PFSK-1 (cell line): Measurements from ENCODE around the gene TGIF1.

Experiments used
- POLR2AphosphoS5 ChIP-seq: IDR thresholded peaks from 2 replicates; pipeline ENCODE4 v1.6.1; 2012; ENCODE audit warnings: low read depth, mild to moderate bottlenecking, control low read depth, low read length, moderate library complexity
- SIN3A ChIP-seq: IDR thresholded peaks from 2 replicates; pipeline ENCODE4 v1.6.1; 2012; ENCODE audit warnings: mild to moderate bottlenecking, low read length, moderate library complexity, borderline replicate concordance; ENCODE audit not compliant: insufficient read depth
- TAF1 ChIP-seq: IDR thresholded peaks from 2 replicates; pipeline ENCODE4 v1.6.1; 2012; ENCODE audit warnings: low read length, control low read depth, borderline replicate concordance; ENCODE audit not compliant: insufficient read depth
- TF ChIP-seq, protein P1 (sequence below), 2 experiments: IDR thresholded peaks; 2 replicates each; pipeline versions ENCODE4 v1.6.1 to v1.8.0; 2011 to 2012; ENCODE audit warnings: low read depth in 2 of 2, low read length in 2 of 2, control low read depth in 1 of 2, inconsistent platforms in 1 of 2, mild to moderate bottlenecking in 1 of 2, moderate library complexity in 1 of 2; ENCODE audit not compliant: insufficient read depth in 1 of 2

DNA sequence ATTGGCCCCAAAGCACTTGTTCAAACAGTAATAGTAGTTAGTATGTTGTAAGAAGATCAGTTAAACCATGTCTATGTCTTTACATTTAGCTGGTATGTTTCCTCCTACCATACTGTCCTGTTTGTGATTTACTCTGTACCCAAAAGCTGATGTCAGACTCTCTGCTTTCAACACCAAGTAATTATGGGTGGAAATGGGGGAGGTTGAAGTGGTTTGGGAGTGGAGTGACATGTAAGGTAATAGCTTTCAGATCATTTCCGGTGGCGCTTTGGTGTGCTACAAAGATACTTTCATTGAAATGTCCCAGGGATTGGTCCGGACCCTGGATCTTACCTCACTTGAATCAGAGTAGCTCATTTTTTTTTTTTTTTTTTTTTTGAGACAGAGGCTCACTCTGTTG lies 39.7 kb upstream of the TGIF1 start:
- TF ChIP-seq, protein P1, sequence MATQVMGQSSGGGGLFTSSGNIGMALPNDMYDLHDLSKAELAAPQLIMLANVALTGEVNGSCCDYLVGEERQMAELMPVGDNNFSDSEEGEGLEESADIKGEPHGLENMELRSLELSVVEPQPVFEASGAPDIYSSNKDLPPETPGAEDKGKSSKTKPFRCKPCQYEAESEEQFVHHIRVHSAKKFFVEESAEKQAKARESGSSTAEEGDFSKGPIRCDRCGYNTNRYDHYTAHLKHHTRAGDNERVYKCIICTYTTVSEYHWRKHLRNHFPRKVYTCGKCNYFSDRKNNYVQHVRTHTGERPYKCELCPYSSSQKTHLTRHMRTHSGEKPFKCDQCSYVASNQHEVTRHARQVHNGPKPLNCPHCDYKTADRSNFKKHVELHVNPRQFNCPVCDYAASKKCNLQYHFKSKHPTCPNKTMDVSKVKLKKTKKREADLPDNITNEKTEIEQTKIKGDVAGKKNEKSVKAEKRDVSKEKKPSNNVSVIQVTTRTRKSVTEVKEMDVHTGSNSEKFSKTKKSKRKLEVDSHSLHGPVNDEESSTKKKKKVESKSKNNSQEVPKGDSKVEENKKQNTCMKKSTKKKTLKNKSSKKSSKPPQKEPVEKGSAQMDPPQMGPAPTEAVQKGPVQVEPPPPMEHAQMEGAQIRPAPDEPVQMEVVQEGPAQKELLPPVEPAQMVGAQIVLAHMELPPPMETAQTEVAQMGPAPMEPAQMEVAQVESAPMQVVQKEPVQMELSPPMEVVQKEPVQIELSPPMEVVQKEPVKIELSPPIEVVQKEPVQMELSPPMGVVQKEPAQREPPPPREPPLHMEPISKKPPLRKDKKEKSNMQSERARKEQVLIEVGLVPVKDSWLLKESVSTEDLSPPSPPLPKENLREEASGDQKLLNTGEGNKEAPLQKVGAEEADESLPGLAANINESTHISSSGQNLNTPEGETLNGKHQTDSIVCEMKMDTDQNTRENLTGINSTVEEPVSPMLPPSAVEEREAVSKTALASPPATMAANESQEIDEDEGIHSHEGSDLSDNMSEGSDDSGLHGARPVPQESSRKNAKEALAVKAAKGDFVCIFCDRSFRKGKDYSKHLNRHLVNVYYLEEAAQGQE (IDR thresholded peaks at IDR 0.05; ENCODE audit: insufficient read depth in 1 of 2, low read depth in 2 of 2, low read length in 2 of 2) = no peak
- no peak for TF ChIP-seq TAF1
- TF ChIP-seq SIN3A = no peak
- no peak for TF ChIP-seq POLR2AphosphoS5
